WTC11 (cell line): Measurements from ENCODE around the gene PDK3. TPM values are rescaled to one million over a fixed set of nuclear protein-coding genes. Genes with fewer than 3 reads are reported as not detected.

ENCODE experiments used
- ATAC-seq: fragments of 200-7000 bp; cut with Tn5 transposase; 2 replicates; pipeline ENCODE4 v1.10.0; 2021; ENCODE audit warnings: mild to moderate bottlenecking, moderate library complexity
- CTCF ChIA-PET: fragments of 300-600 bp; sonication (Branson Sonifier 250); formaldehyde crosslinking; loops from one replicate; lab custom pipeline; 2021; ENCODE audit warnings: antibody characterized with exemption; lab: Charles Lee
- POLR2A ChIA-PET: fragments of 350-600 bp; sonication (Branson Sonifier 250); formaldehyde crosslinking; loops from one replicate; lab custom pipeline; 2021; ENCODE audit warnings: antibody characterized with exemption; lab: Charles Lee
- DNase-seq: peaks from one replicate; pipeline ENCODE4 v3.0.0; 2021; ENCODE audit warnings: low spot score
- H3K27ac Mint-ChIP-seq: 2 replicates; pipeline ENCODE4 v1.8.0; 2021; ENCODE audit warnings: mixed read lengths
- H3K27me3 Mint-ChIP-seq: 2 replicates; pipeline ENCODE4 v1.8.0; 2021; ENCODE audit warnings: low read depth, mild to moderate bottlenecking, moderate library complexity, mixed read lengths
- H3K36me3 Mint-ChIP-seq: 2 replicates; pipeline ENCODE4 v1.8.0; 2021; ENCODE audit warnings: mixed read lengths
- H3K4me1 Mint-ChIP-seq: 2 replicates; pipeline ENCODE4 v1.8.0; 2022; ENCODE audit warnings: mixed read lengths
- H3K4me3 Mint-ChIP-seq: 2 replicates; pipeline ENCODE4 v1.8.0; 2021; ENCODE audit warnings: mild to moderate bottlenecking, moderate library complexity, mixed read lengths
- H3K9me3 Mint-ChIP-seq: 2 replicates; pipeline ENCODE4 v1.8.0; 2021; ENCODE audit warnings: mixed read lengths
- ARID4B ChIP-seq: sonication (generic); formaldehyde crosslinking; IDR thresholded peaks from 2 replicates; pipeline ENCODE4 v1.8.0; 2023; ENCODE audit warnings: missing genetic modification reagents, mild to moderate bottlenecking, borderline replicate concordance
- ATF2 ChIP-seq: sonication (generic); formaldehyde crosslinking; IDR thresholded peaks from 2 replicates; pipeline ENCODE4 v1.8.1; 2022; ENCODE audit warnings: low read depth, missing genetic modification reagents, borderline replicate concordance
- CREM ChIP-seq: sonication (generic); formaldehyde crosslinking; IDR thresholded peaks from 2 replicates; pipeline ENCODE4 v1.8.1; 2022; ENCODE audit warnings: mild to moderate bottlenecking, missing genetic modification reagents, moderate library complexity
- CTCF ChIP-seq: fragments of 200-600 bp; IDR thresholded peaks from 2 replicates; pipeline ENCODE4 v1.8.0; 2022; ENCODE audit warnings: antibody characterized with exemption
- ELF4 ChIP-seq: sonication (generic); formaldehyde crosslinking; IDR thresholded peaks from 2 replicates; pipeline ENCODE4 v1.8.1; 2022; ENCODE audit warnings: low read depth, mild to moderate bottlenecking, moderate library complexity, missing genetic modification reagents
- HMGA2 ChIP-seq: fragments of 250-450 bp; sonication (Bioruptor Pico); IDR thresholded peaks from 2 replicates; pipeline ENCODE4 v1.4.0; 2021; ENCODE audit warnings: mild to moderate bottlenecking, moderate library complexity
- KAT7 ChIP-seq: sonication (generic); formaldehyde crosslinking; IDR thresholded peaks from 2 replicates; pipeline ENCODE4 v1.8.1; 2023; ENCODE audit warnings: missing genetic modification reagents, mild to moderate bottlenecking, borderline replicate concordance
- MXD4 ChIP-seq: fragments of 250-450 bp; sonication (Bioruptor Pico); IDR thresholded peaks from 2 replicates; pipeline ENCODE4 v1.8.0; 2021; ENCODE audit warnings: mild to moderate bottlenecking, moderate library complexity, borderline replicate concordance
- NFATC4 ChIP-seq: fragments of 250-450 bp; sonication (Bioruptor Pico); IDR thresholded peaks from 2 replicates; pipeline ENCODE4 v1.9.0; 2021; ENCODE audit warnings: mild to moderate bottlenecking
- NFE2L1 ChIP-seq: sonication (generic); formaldehyde crosslinking; IDR thresholded peaks from 2 replicates; pipeline ENCODE4 v1.8.1; 2023; ENCODE audit warnings: missing genetic modification reagents
- PRDM15 ChIP-seq: sonication (generic); formaldehyde crosslinking; IDR thresholded peaks from 2 replicates; pipeline ENCODE4 v1.8.0; 2022; ENCODE audit warnings: missing genetic modification reagents
- SMAD3 ChIP-seq: sonication (generic); formaldehyde crosslinking; IDR thresholded peaks from 2 replicates; pipeline ENCODE4 v1.8.0; 2022; ENCODE audit warnings: missing genetic modification reagents, mild to moderate bottlenecking, borderline replicate concordance
- SMAD4 ChIP-seq: sonication (generic); formaldehyde crosslinking; IDR thresholded peaks from 2 replicates; pipeline ENCODE4 v1.8.0; 2022; ENCODE audit warnings: mild to moderate bottlenecking, missing genetic modification reagents
- TP53 ChIP-seq: sonication (generic); formaldehyde crosslinking; IDR thresholded peaks from 2 replicates; pipeline ENCODE4 v1.8.1; 2023; ENCODE audit warnings: mild to moderate bottlenecking, missing genetic modification reagents
- ZMAT4 ChIP-seq: fragments of 250-450 bp; sonication (Bioruptor Pico); IDR thresholded peaks from 2 replicates; pipeline ENCODE4 v1.9.0; 2021; ENCODE audit warnings: mild to moderate bottlenecking
- ZNF416 ChIP-seq: fragments of 250-450 bp; sonication (Bioruptor Pico); IDR thresholded peaks from 2 replicates; pipeline ENCODE4 v1.9.0; 2021; ENCODE audit warnings: mild to moderate bottlenecking, inconsistent platforms
- ZNF425 ChIP-seq: fragments of 250-450 bp; sonication (Bioruptor Pico); conservative IDR thresholded peaks from 2 replicates; pipeline ENCODE4 v1.9.0; 2021; ENCODE audit warnings: mild to moderate bottlenecking
- ZNF512 ChIP-seq: sonication (generic); formaldehyde crosslinking; IDR thresholded peaks from 2 replicates; pipeline ENCODE4 v1.8.1; 2022; ENCODE audit warnings: missing genetic modification reagents, borderline replicate concordance
- total RNA-seq: library from RNA; stranded (reverse); gene quantifications from 3 replicates; pipeline ENCODE4 v1.2.3, GENCODE V29; 2021

Gene PDK3
- total RNA-seq, 1 experiment from 2014 or later = 34.4 TPM

- no peak for ATAC-seq
- peaks cover 21% of the 10 kb centered on the region for H3K4me1 Mint-ChIP-seq
- no peaks in the 10 kb centered on the region for H3K27me3 Mint-ChIP-seq
- H3K9me3 Mint-ChIP-seq = no peaks in the 10 kb centered on the region
- no peak overlapping the region for H3K27ac Mint-ChIP-seq
- TF ChIP-seq SMAD3 (CRISPR knock-in tag) = no peak
- no peak for TF ChIP-seq ELF4 (CRISPR knock-in tag)
- TF ChIP-seq NFE2L1 (CRISPR knock-in tag) = no peak
- no peak for TF ChIP-seq ZNF512
- TF ChIP-seq CREM (CRISPR knock-in tag) = no peak
- no peak for TF ChIP-seq ARID4B (CRISPR knock-in tag)
- TF ChIP-seq NFATC4 = no peak
- TF ChIP-seq HMGA2 (CRISPR knock-in tag) = no peak
- no peak for TF ChIP-seq KAT7
- CTCF ChIA-PET = interaction anchor here (1.5 kb wide), 1 partner anchor 11 kb away, joined by 4 read pairs; no protein-coding TSS in a partner anchor
- POLR2A ChIA-PET = no interaction called here
- no peak overlapping the region for H3K4me3 Mint-ChIP-seq
- H3K36me3 Mint-ChIP-seq = peaks cover 5% of the 10 kb centered on the region; the same call in 1 of the 2 replicates
- no peak for DNase-seq
These were observed 82.9 kb downstream of the PDK3 start for GRCh38 chrX:24547961-24548360.

GRCh38 chrX:24550166-24550565 lies 85.1 kb downstream of the PDK3 start:
- TF ChIP-seq ZNF416 (CRISPR knock-in tag) = no peak
- TF ChIP-seq ZMAT4 = no peak
- no peak for TF ChIP-seq ZNF425 (CRISPR knock-in tag)
- TF ChIP-seq TP53 = no peak
- TF ChIP-seq SMAD4 (CRISPR knock-in tag) = no peak
- no peak for TF ChIP-seq ATF2 (CRISPR knock-in tag)
- TF ChIP-seq CTCF = no peak
- no peak for TF ChIP-seq PRDM15 (CRISPR knock-in tag)
- no peak for TF ChIP-seq NFATC4
- no peak for TF ChIP-seq SMAD3 (CRISPR knock-in tag)
- TF ChIP-seq MXD4 (CRISPR knock-in tag) = no peak
- DNase-seq = no peak
- H3K4me3 Mint-ChIP-seq = no peak overlapping the region
- no peak for ATAC-seq
- ChIA-PET POLR2A (no interaction called here), CTCF (no interaction called here)
- H3K9me3 Mint-ChIP-seq = no peaks in the 10 kb centered on the region
- no peak overlapping the region for H3K27ac Mint-ChIP-seq
- no peaks in the 10 kb centered on the region for H3K27me3 Mint-ChIP-seq
- H3K4me1 Mint-ChIP-seq = peaks cover 21% of the 10 kb centered on the region
- H3K36me3 Mint-ChIP-seq = no peaks in the 10 kb centered on the region
